ENCODE data around the gene IL20.

DNA sequence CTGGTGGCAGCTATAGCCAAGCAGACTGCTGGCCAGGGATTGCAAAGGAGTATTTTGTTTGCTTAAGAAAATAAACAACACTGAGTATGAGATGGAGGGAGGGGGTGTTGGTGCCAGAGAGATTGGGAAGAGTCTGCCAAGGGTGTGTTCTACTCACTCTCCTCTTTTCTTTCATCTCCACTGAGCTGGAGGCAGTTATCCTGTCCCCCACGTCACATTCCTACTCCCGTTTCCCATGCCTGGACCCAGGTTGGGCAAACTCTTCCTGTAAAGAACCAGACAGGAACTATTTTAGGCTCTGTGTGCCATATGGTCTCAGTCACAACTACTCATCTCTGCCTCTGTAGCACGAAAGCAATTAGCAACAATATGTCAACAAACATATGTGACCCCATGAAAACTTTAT, 30.4 kb downstream of the IL20 start:
- TF ChIP-seq, protein P1, sequence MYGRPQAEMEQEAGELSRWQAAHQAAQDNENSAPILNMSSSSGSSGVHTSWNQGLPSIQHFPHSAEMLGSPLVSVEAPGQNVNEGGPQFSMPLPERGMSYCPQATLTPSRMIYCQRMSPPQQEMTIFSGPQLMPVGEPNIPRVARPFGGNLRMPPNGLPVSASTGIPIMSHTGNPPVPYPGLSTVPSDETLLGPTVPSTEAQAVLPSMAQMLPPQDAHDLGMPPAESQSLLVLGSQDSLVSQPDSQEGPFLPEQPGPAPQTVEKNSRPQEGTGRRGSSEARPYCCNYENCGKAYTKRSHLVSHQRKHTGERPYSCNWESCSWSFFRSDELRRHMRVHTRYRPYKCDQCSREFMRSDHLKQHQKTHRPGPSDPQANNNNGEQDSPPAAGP (tag by site-specific recombination; IDR thresholded peaks at IDR 0.05): no peak; the same call in 1 of the 2 replicates
- TF ChIP-seq ZNF23 (tag by site-specific recombination; IDR thresholded peaks at IDR 0.05; ENCODE audit: borderline replicate concordance) (no peak), ZNF2 (tag by site-specific recombination; IDR thresholded peaks at IDR 0.05) (no peak), ZNF140 (tag by site-specific recombination; IDR thresholded peaks at IDR 0.05) (no peak), SCRT1 (tag by site-specific recombination; IDR thresholded peaks at IDR 0.05; ENCODE audit: borderline replicate concordance) (no peak), OSR2 (tag by site-specific recombination; IDR thresholded peaks at IDR 0.05) (no peak), ZNF274 (IDR thresholded peaks at IDR 0.05; ENCODE audit: low read length) (no peak), ZNF274 (tag by site-specific recombination; IDR thresholded peaks at IDR 0.05; ENCODE audit: borderline replicate concordance) (no peak), ZNF248 (tag by site-specific recombination; IDR thresholded peaks at IDR 0.05) (no peak)
- TF ChIP-seq, protein P2, sequence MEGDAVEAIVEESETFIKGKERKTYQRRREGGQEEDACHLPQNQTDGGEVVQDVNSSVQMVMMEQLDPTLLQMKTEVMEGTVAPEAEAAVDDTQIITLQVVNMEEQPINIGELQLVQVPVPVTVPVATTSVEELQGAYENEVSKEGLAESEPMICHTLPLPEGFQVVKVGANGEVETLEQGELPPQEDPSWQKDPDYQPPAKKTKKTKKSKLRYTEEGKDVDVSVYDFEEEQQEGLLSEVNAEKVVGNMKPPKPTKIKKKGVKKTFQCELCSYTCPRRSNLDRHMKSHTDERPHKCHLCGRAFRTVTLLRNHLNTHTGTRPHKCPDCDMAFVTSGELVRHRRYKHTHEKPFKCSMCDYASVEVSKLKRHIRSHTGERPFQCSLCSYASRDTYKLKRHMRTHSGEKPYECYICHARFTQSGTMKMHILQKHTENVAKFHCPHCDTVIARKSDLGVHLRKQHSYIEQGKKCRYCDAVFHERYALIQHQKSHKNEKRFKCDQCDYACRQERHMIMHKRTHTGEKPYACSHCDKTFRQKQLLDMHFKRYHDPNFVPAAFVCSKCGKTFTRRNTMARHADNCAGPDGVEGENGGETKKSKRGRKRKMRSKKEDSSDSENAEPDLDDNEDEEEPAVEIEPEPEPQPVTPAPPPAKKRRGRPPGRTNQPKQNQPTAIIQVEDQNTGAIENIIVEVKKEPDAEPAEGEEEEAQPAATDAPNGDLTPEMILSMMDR (tag by site-specific recombination; IDR thresholded peaks at IDR 0.05): no peak
- TF ChIP-seq, protein P3, sequence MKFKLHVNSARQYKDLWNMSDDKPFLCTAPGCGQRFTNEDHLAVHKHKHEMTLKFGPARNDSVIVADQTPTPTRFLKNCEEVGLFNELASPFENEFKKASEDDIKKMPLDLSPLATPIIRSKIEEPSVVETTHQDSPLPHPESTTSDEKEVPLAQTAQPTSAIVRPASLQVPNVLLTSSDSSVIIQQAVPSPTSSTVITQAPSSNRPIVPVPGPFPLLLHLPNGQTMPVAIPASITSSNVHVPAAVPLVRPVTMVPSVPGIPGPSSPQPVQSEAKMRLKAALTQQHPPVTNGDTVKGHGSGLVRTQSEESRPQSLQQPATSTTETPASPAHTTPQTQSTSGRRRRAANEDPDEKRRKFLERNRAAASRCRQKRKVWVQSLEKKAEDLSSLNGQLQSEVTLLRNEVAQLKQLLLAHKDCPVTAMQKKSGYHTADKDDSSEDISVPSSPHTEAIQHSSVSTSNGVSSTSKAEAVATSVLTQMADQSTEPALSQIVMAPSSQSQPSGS (tag by site-specific recombination; IDR thresholded peaks at IDR 0.05; ENCODE audit: low read depth): no peak

All from HEK293 (cell line).